ENCODE results near the gene FAM111B. TPM values are rescaled to one million over a fixed set of nuclear protein-coding genes. Genes with fewer than 3 reads are reported as not detected.
"Not testable (repeated sequence)": the region's sequence is repeated elsewhere in the genome, so short reads cannot be mapped to it uniquely, and the experiment has no call there.

FAM111B gene, protein sequence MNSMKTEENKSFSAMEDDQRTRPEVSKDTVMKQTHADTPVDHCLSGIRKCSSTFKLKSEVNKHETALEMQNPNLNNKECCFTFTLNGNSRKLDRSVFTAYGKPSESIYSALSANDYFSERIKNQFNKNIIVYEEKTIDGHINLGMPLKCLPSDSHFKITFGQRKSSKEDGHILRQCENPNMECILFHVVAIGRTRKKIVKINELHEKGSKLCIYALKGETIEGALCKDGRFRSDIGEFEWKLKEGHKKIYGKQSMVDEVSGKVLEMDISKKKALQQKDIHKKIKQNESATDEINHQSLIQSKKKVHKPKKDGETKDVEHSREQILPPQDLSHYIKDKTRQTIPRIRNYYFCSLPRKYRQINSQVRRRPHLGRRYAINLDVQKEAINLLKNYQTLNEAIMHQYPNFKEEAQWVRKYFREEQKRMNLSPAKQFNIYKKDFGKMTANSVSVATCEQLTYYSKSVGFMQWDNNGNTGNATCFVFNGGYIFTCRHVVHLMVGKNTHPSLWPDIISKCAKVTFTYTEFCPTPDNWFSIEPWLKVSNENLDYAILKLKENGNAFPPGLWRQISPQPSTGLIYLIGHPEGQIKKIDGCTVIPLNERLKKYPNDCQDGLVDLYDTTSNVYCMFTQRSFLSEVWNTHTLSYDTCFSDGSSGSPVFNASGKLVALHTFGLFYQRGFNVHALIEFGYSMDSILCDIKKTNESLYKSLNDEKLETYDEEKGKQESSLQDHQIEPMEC
- polyA plus RNA-seq (ENCODE audit: insufficient read length): 20.3 TPM
- long read RNA-seq, donor 1, partial matches to known transcripts: 0 of 3 reads
- long read RNA-seq, donor 1, other reads (novel, unspliced or antisense): 0 of 3 reads
- long read RNA-seq, donor 2, partial matches to known transcripts: 0 of 5 reads
- long read RNA-seq, donor 2, other reads (novel, unspliced or antisense): 0 of 5 reads
- long read RNA-seq, donor 3, partial matches to known transcripts: 0 of 2 reads
- long read RNA-seq, donor 3, other reads (novel, unspliced or antisense): 0 of 2 reads
- long read RNA-seq, donor 4: 0 reads
- long read RNA-seq, donor 5, partial matches to known transcripts: 0 of 2 reads
- long read RNA-seq, donor 5, other reads (novel, unspliced or antisense): 0 of 2 reads
- long read RNA-seq, donor 6, transcript FAM111B-201 (4 exons, 3,488 nt): major isoform, 8 of 9 reads
- long read RNA-seq, donor 6, partial matches to known transcripts: 0 of 9 reads
- long read RNA-seq, donor 6, other reads (novel, unspliced or antisense): 0 of 9 reads
- long read RNA-seq, donor 7, transcript FAM111B-201 (4 exons, 3,488 nt): major isoform, 6 of 7 reads
- long read RNA-seq, donor 7, partial matches to known transcripts: 0 of 7 reads
- long read RNA-seq, donor 7, other reads (novel, unspliced or antisense): 0 of 7 reads
- long read RNA-seq, donor 8, partial matches to known transcripts: 0 of 4 reads
- long read RNA-seq, donor 8, other reads (novel, unspliced or antisense): 0 of 4 reads

DNA sequence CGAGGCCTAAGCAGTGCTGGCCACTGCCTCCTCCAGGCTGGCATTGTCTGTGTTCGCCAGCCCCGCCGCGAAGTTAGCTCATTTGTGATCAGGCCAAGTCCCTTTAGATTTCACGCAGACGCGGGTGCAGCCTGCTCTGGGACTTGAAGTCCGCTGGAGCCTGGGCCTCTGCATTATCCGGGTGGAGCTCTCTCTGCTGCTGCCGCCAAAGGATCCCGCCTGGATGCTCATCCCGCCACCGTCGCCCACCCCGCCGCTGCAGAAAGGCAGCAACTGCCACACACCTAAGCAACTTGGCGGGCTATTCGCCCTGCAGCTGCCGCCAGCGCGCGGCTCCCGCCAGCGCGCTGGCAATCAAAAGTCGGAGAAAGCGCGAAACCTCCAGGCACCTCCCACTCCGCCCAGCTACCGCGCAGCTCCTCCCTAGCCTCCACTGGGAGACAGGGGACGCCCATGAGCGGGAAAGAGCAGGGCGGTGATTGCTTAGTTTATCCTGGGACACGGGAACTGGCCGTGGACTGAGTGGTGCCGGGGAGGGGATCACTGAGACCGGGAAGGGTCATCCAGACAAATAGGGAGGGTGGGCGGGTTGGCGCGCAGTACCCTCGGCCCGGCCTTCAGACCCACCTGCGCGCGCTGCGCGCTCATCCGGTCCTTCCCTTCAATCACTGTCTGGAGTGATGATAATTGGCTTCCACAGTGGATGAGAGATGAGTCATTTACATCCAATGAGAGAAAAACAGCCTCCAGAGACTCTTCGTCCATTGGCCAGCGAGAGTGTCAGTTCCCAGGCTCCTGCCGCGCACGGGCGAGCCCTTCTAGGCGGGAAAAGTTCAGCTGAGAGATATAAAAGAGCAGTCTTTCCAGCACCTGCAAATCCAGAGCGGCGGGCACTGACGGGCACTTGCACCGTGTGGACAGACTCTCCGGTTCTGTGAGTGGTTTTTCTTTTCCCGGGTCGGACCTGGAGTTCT lies at the start of gene FAM111B:
Gene FAM111B (plus strand): TSS at position 875 of the 974 bp plus-strand sequence. CDS start 2,389 bp downstream, outside the sequence.
- peak; percentile 90 for DNase-seq

DNA sequence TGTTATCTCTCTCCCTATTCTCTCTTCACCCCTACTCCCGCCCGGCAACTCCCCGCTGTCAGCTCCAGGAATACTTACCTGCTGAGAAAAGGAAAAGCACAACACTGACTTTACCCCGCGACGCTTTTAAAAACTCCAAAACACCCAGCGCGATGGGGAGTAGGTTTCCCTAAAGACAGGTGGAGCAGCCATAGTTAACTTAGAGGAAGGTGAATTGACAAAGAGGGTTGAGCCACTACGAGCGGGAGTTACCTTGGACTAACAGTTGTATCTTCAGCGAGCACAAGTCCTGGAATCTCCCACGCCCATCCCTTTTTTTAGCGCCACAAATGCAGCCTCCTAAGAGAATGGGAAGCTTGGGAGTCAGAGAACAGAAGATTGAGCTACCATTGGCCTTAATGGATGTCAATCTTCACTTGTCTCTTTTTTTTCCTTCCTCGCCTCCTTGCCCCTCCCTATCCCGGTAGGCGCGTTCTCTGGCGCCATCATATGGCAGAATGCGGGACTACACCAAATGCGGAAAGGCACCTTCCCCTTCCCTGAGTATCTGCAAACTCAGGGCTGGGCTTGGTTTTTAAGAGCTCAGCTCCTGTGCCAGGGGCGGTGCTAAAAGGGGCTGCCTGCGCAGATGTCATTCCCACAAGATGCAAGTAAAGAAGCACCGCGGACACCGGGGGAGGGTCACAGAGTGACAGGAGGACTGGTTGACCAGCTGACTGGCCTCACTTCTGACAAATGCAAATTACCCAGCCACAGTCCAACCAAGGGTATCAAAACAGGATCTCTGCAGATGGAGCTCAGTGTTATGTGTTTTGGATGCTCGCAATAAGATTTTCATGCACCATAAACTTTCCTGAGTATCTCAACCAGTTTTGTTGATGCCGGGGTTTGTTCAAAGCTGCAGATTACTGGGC lies 48.7 kb upstream of the FAM111B start:
- DNase-seq: peak; percentile 89

- DNase-seq: not testable (repeated sequence)
Observed at GRCh38 chr11:59060096-59060495, 46.9 kb upstream of the FAM111B start.

DNA sequence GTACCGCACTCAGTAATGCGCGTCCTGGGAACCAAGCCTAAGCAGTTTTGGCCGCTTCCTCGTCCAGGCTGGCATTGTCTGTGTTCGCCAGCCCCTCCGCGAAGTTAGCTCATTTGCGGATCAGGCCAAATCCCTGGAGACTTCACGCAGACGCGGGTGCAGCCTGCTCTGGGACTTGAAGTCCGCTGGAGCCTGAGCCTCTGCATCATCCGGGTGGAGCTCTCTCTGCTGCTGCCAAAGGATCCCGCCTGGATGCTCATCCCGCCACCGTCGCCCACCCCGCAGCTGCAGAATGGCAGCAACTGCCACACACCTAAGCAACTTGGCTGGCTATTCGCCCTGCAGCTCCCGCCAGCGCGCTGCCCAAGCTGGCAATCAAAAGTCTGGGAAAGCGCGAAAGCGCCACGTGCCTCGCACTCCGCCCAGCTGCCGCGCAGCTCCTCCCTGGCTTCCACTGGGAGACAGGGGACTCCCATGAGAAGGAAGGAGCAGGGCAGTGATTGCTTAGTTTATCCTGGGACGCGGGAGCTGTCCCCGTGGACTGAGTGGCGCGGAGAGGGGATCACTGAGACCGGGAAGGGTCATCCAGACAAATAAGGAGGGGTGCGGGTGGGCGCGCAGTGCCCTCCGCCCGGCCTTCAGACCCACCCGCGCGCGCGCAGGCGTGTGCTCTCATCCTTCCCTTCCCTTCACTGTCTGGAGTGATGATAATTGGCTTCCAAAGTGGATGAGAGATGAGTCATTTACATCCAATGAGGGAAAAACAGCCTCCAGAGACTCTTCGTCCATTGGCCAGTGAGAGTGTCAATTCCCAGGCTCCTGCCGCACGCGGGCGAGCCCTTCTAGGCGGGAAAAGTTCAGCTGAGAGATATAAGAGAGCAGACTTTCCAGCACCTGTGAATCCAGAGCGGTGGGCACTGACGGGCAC lies 44.2 kb upstream of the FAM111B start:
- no peak for DNase-seq

GRCh38 chr11:59063996-59064727 lies 42.9 kb upstream of the FAM111B start:
- not testable (repeated sequence) for DNase-seq

GRCh38 chr11:59069087-59069486 lies 38.0 kb upstream of the FAM111B start:
- no peak for DNase-seq

DNA sequence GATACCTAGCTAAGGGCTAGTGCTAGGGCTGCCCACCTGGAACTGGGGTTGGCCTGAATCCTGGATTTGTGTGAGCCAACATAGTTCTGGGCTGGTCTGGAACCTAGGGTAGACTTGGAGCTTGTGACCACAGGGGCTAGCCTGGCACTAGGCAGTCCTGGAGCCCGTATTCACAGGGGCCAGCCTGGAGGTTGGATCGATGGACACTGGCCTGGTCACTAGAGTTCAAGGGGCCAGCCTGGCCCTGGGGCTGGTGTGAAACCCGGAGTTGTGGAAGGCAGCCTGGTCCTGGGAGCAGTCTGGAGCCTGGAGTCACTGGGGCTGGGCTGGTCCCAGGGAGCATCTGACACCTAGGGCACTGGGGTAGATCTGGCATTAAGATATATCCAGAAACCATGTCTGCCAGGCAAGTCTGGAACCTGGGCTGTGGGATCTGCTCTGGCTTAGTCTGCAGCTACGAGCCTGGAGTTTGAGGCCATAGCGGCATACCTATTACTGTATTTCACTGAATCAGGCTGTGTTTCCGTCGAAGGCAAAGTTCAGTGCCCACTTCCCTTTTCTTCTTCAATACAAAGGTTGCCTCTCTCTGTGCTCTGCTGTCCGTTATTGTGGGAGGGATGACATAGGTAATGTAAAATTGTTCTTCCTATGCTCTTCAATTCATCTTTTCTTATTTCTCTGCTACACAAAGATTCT lies 30.0 kb upstream of the FAM111B start:
- DNase-seq: no peak

DNA sequence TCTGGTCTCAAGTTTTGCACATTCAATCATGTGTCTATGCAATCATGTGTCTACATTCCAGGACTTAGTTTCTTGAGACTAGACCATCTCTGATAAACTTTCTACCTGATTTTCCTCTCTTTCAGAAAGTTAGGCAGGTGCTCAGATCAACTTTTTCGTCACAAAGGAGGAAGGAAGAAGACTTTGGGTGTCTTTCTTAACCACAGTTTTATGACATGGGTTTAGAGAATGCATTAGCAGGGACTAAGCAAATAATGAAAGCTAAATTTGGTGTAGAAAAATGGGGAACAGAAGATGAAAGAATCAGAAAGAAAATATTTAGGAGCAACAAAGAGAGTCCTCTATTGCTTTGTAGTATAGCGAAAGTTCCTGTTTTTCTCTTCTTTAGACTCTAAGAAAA lies 28.6 kb upstream of the FAM111B start:
- no peak for DNase-seq

DNA sequence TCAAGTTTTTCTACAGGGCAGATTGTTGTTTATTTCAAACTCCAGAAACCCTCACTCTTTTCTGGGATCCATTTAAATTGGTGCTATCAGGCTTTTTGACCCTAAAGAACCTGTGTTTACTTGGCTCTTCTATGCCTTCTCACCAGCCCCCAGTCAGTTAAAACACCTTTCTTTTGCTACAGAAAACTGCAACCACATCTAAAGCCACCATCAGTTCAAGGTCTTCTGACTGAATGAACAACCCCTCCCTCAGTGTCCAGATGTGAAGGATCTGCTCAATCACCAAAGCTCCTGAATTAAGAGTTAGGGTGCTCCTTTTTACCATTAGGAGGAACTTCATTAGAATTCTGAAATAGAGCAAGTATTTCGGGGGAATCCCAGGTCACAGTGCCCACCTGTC lies 28.0 kb upstream of the FAM111B start:
- DNase-seq: no peak

DNA sequence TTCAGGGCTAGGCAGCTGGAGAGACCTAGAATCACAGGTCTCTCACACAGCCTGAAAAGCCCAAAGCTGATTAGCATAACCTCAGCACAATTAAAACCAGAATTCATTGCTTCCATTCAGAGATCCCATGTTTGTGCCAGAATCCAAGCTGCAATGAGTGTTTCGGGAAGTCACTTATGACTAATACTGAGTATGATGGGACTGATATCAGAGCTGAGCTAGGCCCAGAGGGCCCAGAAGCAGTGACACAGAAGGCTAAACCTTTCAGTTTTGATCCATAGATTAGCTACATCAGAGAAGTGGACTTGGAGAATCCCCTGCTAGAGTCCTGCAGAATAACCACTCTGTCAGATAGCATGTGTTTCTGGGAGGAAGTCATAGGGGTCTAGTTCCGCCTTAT lies 26.6 kb upstream of the FAM111B start:
- DNase-seq: not testable (repeated sequence)

DNA sequence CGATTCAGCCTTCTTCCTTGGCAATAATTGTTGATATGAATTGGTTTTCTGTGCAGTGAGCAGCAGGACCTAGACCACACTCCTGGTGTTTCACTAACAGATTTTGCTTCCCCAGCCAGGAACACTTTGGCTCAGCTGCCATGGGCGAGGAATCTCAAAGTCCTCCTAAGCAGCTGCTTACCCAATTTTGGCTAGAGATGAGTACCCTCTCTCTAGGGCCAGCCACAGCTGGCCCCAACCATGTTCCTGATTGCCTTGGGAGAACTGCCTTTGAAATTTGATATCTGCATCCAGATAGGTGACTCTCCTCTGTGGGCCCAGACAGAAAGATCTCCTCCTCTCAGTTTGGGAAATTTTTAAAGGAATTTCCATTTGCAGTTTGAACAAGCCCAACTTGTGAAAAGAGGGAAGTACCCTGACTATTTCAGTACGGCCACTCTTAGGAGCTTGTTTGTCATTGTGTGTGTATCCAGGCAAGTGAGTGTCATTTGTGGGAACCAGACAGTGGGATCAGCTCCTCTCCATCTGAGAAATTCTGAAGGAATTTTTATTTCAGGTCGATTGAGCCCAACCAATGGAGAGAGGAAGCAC lies 25.5 kb upstream of the FAM111B start:
- not testable (repeated sequence) for DNase-seq

DNA sequence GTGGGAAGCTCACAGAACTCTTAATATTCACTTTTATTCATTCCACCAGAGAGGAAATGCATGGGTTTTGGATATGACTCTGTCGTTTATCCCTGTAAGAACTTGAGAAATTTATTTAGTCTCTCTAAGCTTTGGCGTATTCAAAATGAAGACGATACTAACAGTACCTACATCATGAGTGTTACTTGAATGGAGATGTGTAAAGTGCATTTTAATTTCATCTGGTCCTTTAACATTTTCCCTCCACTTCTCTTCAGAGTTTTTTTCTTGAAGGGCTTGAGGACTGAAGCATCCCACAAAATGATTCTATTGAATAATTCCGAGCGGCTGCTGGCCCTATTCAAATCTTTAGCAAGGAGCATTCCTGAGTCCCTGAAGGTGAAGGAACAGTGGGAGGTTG lies 21.0 kb upstream of the FAM111B start, which contains the start of gene GLYATL1B:
Gene GLYATL1B (plus strand): TSS at position 301 of the 400 bp plus-strand sequence. CDS start 0 bp downstream, at position 301.
- DNase-seq: not testable (repeated sequence)

DNA sequence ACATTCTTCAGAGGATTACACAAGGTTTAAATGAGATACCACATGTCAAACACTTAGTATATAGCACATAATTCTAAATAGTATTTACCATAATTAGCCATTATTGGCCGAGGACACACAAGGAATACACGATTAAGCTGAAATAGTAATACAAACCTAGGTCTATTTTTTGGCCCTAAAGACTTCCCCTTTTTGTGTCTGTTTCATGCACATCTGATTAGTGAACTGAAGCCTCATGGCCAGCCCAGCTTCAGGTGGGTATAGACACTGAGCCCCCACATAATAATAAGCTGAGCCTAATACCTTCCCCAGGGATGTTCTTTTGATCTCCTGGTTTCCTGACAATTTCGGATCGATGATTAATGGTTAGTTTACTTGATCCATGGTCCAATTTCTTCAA lies 18.9 kb upstream of the FAM111B start:
- no peak for DNase-seq

- DNase-seq: not testable (repeated sequence)
Observed at GRCh38 chr11:59093576-59093975, 13.5 kb upstream of the FAM111B start.

- DNase-seq: not testable (repeated sequence)
Observed at GRCh38 chr11:59095225-59095624, 11.8 kb upstream of the FAM111B start.

- not testable (repeated sequence) for DNase-seq
Observed at GRCh38 chr11:59095972-59096575, 11.0 kb upstream of the FAM111B start.

Data from left kidney (tissue), 8 donors.